GM19328 (cell line): ENCODE measurements around the gene GMCL2.
"Not testable (repeated sequence)": the region's sequence is repeated elsewhere in the genome, so short reads cannot be mapped to it uniquely, and the experiment has no call there.

Source experiments
- ATAC-seq: cut with Tn5 transposase; IDR thresholded peaks from one replicate; pipeline ENCODE4 v1.9.1; 2021; ENCODE audit warnings: mild to moderate bottlenecking, moderate library complexity; ENCODE audit not compliant: unreplicated experiment

The GMCL2 gene

GRCh38 chr5:178206166-178207101 is 19.3 kb upstream of the GMCL2 start:
- no peak for ATAC-seq

DNA sequence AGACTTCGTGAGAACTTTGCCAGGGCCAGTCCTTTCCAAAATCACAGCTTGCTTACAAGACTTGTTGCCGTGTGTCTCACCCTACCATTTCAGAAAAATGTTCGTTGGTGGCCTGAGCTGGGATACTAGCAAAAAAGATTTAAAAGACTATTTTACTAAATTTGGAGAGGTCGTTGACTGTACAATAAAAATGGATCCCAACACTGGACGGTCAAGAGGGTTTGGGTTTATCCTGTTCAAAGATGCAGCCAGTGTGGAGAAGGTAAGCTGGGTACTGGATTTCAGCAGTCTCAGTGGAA is 18.5 kb upstream of the GMCL2 start:
- ATAC-seq: no peak

GRCh38 chr5:178204935-178205748 is 18.0 kb upstream of the GMCL2 start:
- peak; percentile 44 for ATAC-seq

DNA sequence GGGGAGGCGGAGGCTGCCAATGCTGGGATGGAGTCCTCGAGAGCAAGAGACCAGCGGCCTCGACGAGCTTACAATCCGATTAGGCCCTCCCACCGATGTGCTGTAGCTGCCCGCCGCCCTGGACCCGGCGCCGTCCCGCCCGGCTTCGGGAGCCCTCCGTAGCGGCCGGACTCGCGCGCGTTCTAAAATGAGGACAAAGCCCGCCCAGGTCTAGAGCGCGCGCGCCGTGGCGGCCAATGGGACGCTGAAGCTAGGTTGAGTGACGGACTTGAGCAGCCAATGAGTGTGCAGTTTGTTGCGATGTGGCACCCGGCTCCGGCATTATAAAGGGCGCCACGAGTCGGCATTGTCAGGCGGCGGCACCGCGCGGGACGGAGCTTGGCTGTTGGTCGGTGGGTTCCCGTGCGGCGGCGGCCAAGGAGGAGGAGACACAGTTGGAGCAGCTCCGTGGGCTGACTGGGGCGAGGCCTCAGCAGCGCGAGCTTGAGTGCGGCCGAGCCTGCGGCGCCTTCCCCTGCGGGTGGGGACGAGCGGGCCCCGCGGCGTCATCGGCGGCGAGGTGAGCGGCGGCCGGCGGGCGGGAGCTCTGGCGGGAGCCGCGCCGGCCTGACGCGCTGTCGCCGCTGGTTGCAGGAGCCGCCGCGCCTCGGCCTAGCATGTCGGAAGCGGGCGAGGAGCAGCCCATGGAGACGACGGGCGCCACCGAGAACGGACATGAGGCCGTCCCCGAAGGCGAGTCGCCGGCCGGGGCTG is 17.2 kb upstream of the GMCL2 start, which contains the start of gene HNRNPAB:
Gene HNRNPAB, plus strand, starts transcription at position 352 of the 753 bp plus-strand sequence. Its CDS starts 305 bp downstream, at position 657.
- ATAC-seq: peak; percentile 78

- no peak for ATAC-seq
Measured at GRCh38 chr5:178203670-178204181, 16.6 kb upstream of the GMCL2 start.

DNA sequence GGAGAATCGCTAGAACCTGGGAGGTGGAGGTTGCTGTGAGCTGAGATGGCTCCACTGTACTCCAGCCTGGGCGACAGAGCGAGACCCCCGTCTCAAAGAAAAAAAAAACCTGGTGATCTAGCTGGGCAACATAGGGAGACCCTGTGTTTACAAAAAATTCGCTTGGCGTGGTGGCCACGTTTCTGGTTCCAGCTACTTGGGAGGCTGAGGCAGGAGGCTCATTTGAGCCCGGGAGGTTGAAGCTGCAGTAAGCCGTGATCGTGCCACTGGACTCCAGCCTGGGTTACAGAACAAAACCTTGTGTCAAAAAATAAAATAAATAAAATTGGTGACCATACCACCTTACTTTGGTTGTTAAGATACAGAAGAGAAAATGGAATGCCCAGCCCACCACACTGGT is 15.4 kb upstream of the GMCL2 start:
- no peak for ATAC-seq

- ATAC-seq: no peak
Measured at GRCh38 chr5:178201927-178202235, 14.7 kb upstream of the GMCL2 start.

DNA sequence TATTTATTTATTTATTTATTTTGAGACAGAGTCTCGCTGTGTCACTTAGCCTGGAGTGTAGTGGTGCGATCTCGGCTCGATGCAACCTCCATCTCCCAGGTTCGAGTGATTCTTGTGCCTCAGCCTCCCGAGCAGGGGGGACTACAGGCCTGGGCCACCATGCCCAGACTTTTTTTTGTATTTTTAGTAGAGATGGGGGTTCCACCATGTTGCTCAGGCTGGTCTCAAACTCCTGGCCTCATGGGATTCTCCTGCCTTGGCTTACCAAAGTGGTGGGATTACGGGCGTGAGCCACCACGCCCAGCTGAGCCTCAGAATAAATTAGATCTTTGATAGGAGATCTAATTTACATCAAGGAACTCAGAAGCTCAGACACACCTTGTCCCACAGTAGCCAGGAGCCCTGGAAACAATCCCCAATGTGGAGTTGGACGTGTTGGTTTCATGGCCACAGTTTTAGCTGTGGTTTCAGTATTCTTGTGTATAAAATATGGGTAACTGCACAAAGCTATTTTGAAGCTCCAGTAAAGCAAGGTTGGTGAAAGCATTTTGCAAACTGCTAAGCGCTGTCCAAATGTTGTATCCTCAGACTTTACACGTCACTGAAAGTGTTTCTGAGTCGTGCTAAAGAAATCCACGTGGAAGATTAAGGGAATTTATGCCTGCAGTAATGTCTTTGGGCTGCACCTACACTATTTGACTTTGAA is 14.2 kb upstream of the GMCL2 start:
- no peak for ATAC-seq

GRCh38 chr5:178199581-178200434 is 12.6 kb upstream of the GMCL2 start:
- ATAC-seq: no peak

DNA sequence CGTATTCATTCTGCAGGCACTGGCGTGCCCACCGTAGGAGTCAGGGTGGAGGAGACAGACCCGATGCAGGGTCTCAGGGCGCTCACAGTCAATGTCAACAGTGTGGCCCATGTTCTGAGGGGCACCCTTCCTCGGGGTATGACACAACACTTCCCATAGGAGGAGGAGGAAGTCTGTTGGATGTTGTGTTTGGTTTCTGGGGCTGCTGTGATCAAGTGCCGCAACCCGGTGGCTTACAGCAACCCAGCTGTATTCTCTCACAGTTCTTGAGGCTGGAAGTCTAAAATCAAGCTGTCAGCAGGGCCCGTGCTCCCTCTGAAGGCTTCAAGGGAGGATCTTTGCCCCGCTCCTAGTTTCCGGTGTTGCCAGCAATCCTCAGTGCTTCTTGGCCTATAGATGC is 11.5 kb upstream of the GMCL2 start:
- no peak for ATAC-seq

DNA sequence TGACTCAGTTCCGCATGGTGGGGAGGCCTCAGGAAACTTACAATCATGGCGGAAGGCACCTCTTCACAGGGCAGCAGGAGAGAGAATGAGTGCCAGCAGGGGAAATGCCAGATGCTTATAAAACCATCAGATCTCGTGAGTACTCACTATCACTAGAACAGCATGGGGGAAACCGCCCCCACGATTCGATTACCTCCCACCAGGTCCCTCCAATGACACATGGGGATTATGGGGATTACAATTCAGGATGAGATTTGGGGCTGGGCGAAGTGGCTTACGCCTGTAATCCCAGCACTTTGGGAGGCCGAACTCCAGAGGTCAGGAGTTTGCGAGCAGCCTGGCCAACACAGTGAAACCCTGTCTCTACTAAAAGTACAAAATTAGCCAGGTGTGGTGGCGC is 11.0 kb upstream of the GMCL2 start:
- not testable (repeated sequence) for ATAC-seq

GRCh38 chr5:178196986-178197385 is 9.8 kb upstream of the GMCL2 start:
- ATAC-seq: no peak

DNA sequence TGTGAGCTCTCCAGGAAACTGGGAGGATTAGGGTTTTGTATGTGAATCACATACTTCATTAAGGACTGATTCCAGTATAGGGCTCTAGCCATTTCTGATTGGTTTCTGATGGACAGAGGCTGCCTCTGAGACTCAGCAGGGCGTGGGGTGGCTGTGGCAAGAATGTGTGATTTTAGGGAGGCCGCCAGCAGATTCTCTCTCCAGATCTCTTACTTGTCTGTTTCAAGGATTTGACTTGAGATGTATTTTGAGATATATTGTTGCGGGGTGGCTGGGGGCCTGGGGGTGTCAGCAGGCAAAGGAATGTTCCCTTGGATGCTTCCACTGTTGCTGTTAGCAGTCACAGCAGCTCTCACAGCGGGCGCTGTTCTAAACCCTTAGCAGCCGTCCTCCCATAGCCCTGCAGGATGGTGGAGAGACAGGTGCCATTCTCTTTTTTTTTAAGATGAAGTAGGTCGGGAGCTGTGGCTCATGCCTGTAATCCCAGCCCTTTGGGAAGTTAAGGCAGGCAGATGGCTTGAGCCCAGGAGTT is 9.2 kb upstream of the GMCL2 start:
- ATAC-seq: no peak

- no peak for ATAC-seq
Measured at GRCh38 chr5:178194026-178194425, 6.9 kb upstream of the GMCL2 start.

- no peak for ATAC-seq
Measured at GRCh38 chr5:178193251-178193809, 6.2 kb upstream of the GMCL2 start.

- ATAC-seq: no peak
Measured at GRCh38 chr5:178192787-178193186, 5.6 kb upstream of the GMCL2 start.

- ATAC-seq: no peak
Measured at GRCh38 chr5:178192244-178192643, 5.1 kb upstream of the GMCL2 start.

- ATAC-seq: no peak
Measured at GRCh38 chr5:178191661-178192060, 4.5 kb upstream of the GMCL2 start.

GRCh38 chr5:178189433-178189832 is 2.3 kb upstream of the GMCL2 start:
- ATAC-seq: no peak
